ENCODE results near the gene HDAC4. TPM values are rescaled to one million over a fixed set of nuclear protein-coding genes. Genes with fewer than 3 reads are reported as not detected.

HDAC4 gene
- total and polyA plus RNA-seq, 10 of the 15 experiments (the other 5 are each of a cell fraction or from before 2014, with no cell fraction given), result 0.22 to 15.7 (median 4.8) TPM

DNA sequence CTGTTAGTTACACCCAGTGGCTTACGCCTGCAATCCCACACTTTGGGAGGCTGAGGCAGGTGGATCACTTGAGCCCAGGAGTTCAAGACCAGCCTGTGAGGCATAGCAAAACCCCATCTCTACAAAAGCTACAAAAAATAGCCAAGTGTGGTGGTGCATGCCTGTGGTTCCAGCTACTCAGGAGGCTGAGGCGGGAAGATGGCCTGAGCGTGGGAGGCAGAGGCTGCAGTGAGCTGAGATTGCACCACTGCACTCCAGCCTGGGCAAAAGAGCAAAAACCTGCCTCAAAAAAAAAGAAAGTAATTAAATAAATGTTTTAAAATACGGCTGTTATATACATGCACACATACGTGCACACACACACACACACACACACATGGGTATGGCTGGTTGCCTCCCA, 194.8 kb downstream of the HDAC4 start (continued):
- no peak for TF ChIP-seq ELK1 (IDR thresholded peaks at IDR 0.05; ENCODE audit: low read depth, low read length)
- TF ChIP-seq, protein P1, sequence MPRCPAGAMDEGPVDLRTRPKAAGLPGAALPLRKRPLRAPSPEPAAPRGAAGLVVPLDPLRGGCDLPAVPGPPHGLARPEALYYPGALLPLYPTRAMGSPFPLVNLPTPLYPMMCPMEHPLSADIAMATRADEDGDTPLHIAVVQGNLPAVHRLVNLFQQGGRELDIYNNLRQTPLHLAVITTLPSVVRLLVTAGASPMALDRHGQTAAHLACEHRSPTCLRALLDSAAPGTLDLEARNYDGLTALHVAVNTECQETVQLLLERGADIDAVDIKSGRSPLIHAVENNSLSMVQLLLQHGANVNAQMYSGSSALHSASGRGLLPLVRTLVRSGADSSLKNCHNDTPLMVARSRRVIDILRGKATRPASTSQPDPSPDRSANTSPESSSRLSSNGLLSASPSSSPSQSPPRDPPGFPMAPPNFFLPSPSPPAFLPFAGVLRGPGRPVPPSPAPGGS (IDR thresholded peaks at IDR 0.05; ENCODE audit: borderline replicate concordance, insufficient read depth, low read depth, low read length, poor library complexity, severe bottlenecking), result no peak
- TF ChIP-seq EZH2 (IDR thresholded peaks at IDR 0.05; ENCODE audit: borderline replicate concordance, control insufficient read depth, low read depth, low read length), result no peak
- no peak for TF ChIP-seq ZBED1 (IDR thresholded peaks at IDR 0.05; ENCODE audit: borderline replicate concordance)

- H3K27ac ChIP-seq (ENCODE audit: control insufficient read depth, insufficient read depth), result no peak overlapping the region
- H3K36me3 ChIP-seq (ENCODE audit: control insufficient read depth in 2 of 2, insufficient read depth in 2 of 2, low read length in 1 of 2), result no peaks in the 10 kb centered on the region
- H3K4me1 ChIP-seq (ENCODE audit: control insufficient read depth, insufficient read depth, low read length), result no peaks in the 10 kb centered on the region
- no peak overlapping the region for H2AFZ ChIP-seq (ENCODE audit: control insufficient read depth, low read depth, low read length)
- intact Hi-C loops (cut with micrococcal nuclease; ENCODE audit: unreplicated experiment), result no loop called here
- no peak overlapping the region for H3K4me2 ChIP-seq (ENCODE audit: control insufficient read depth, insufficient read depth)
- CTCF ChIA-PET, result no interaction called here
- no peaks in the 10 kb centered on the region for H3K79me2 ChIP-seq (ENCODE audit: control insufficient read depth, insufficient read depth, low read length)
- ATAC-seq (no peak), FAIRE-seq (no peak), DNase-seq (ENCODE audit: low read depth, low spot score) (no peak)
- H3K4me3 ChIP-seq, result no peak overlapping the region
- H3K9me3 ChIP-seq (replicated peaks; ENCODE audit: control insufficient read depth, insufficient read depth, low read length), result no peaks in the 10 kb centered on the region
- RAD21 ChIA-PET (ENCODE audit: unreplicated experiment), result no interaction called here
- no peak overlapping the region for H3K9ac ChIP-seq (ENCODE audit: control insufficient read depth, insufficient read depth, low read length)
- SMC1A ChIA-PET (ENCODE audit: uncharacterized antibody, unreplicated experiment), result no interaction called here
- no peaks in the 10 kb centered on the region for H4K20me1 ChIP-seq (ENCODE audit: control insufficient read depth, insufficient read depth)
- WGBS (ENCODE audit: insufficient coverage, insufficient replicate concordance, low lambda C conversion rate, missing lambda C conversion rate), result 50% methylated on average over 11 of the region's 11 CpGs
- BruUV-seq (replicated peaks), result no TSS peak
- in situ Hi-C loops (cut with MboI), result no loop called here
- POLR2A ChIA-PET, result no interaction called here
- H3K27me3 ChIP-seq (replicated peaks in 1 of 2; ENCODE audit: control insufficient read depth in 2 of 2, insufficient read depth in 2 of 2, low read length in 1 of 2), result no peaks in the 10 kb centered on the region
- no peak for TF ChIP-seq ZNF622 (IDR thresholded peaks at IDR 0.05)
These were observed 195.8 kb downstream of the HDAC4 start for GRCh38 chr2:239204876-239205468.

All from GM12878 (cell line).